ENCODE data around the gene FKBP15.
"Not testable (repeated sequence)": the region's sequence is repeated elsewhere in the genome, so short reads cannot be mapped to it uniquely, and the experiment has no call there.

Gene FKBP15, protein sequence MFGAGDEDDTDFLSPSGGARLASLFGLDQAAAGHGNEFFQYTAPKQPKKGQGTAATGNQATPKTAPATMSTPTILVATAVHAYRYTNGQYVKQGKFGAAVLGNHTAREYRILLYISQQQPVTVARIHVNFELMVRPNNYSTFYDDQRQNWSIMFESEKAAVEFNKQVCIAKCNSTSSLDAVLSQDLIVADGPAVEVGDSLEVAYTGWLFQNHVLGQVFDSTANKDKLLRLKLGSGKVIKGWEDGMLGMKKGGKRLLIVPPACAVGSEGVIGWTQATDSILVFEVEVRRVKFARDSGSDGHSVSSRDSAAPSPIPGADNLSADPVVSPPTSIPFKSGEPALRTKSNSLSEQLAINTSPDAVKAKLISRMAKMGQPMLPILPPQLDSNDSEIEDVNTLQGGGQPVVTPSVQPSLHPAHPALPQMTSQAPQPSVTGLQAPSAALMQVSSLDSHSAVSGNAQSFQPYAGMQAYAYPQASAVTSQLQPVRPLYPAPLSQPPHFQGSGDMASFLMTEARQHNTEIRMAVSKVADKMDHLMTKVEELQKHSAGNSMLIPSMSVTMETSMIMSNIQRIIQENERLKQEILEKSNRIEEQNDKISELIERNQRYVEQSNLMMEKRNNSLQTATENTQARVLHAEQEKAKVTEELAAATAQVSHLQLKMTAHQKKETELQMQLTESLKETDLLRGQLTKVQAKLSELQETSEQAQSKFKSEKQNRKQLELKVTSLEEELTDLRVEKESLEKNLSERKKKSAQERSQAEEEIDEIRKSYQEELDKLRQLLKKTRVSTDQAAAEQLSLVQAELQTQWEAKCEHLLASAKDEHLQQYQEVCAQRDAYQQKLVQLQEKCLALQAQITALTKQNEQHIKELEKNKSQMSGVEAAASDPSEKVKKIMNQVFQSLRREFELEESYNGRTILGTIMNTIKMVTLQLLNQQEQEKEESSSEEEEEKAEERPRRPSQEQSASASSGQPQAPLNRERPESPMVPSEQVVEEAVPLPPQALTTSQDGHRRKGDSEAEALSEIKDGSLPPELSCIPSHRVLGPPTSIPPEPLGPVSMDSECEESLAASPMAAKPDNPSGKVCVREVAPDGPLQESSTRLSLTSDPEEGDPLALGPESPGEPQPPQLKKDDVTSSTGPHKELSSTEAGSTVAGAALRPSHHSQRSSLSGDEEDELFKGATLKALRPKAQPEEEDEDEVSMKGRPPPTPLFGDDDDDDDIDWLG

GRCh38 chr9:113221003-113221799, at the start of gene FKBP15, which contains the start of gene SLC31A1:
Gene FKBP15 (minus strand): TSS chr9:113221277. CDS start chr9:113221243, 34 bp downstream.
Gene SLC31A1 (plus strand): TSS chr9:113221544. CDS start chr9:113256149, 34,605 bp downstream.
- DNase-seq (ENCODE audit: low spot score) = peak; percentile 97
- peak; percentile 80 for FAIRE-seq

GRCh38 chr9:113269871-113270270, 48.8 kb upstream of the FKBP15 start:
- DNase-seq (ENCODE audit: low spot score) (no peak), FAIRE-seq (no peak)

- DNase-seq (ENCODE audit: low spot score) (no peak), FAIRE-seq (no peak)
These were observed 48.3 kb upstream of the FKBP15 start for GRCh38 chr9:113269355-113269754.

DNA sequence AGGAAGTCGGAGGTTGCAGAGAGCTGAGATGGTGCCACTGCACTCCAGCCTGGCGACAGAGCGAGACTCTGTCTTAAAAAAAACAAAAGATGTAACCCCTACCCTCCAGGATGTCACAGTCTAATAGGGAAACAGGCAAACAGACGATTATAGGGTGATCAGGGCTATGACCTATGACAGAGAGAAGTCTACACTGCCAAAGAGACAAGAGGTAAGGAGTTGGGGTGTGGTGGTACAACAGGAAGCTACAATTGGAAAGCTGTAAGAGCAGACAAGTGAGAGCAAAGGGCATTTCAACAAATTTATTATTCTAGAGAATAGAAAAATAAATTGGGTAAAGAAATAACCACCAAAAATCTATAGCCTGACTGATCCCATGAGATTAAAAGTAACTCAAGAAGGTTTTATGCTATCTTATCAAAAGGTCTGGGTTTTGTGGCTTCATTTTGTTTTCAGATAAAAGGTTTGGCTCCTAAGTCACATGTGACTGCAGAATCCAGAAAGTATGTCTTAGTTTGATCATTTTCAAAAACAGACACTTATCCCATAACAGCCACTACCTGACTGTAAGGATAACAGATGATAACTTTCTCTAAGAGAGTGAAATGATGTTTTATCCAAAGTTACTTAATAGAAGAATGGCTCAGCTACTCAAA, 47.0 kb upstream of the FKBP15 start:
- FAIRE-seq (no peak), DNase-seq (ENCODE audit: low spot score) (no peak)

DNA sequence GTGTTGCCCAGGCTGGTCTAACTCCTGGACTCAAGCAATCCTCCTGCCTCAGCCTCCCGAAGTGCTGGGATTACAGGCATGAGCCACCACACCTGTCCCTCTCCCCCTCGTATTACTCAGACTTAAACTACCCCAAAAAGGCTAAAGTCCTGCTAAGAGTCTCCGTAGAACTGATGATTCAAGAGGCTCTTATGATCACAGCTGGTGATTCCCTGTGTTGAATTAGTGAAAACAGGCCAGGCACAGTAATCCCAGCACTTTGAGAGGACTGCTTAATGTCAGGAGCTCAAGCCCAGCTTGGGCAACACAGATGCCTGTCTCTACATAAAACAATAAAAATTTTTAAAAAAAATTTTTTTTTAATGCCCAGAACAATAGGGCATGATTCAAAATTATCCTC, 45.1 kb upstream of the FKBP15 start:
- FAIRE-seq = no peak
- no peak for DNase-seq (ENCODE audit: low spot score)

DNA sequence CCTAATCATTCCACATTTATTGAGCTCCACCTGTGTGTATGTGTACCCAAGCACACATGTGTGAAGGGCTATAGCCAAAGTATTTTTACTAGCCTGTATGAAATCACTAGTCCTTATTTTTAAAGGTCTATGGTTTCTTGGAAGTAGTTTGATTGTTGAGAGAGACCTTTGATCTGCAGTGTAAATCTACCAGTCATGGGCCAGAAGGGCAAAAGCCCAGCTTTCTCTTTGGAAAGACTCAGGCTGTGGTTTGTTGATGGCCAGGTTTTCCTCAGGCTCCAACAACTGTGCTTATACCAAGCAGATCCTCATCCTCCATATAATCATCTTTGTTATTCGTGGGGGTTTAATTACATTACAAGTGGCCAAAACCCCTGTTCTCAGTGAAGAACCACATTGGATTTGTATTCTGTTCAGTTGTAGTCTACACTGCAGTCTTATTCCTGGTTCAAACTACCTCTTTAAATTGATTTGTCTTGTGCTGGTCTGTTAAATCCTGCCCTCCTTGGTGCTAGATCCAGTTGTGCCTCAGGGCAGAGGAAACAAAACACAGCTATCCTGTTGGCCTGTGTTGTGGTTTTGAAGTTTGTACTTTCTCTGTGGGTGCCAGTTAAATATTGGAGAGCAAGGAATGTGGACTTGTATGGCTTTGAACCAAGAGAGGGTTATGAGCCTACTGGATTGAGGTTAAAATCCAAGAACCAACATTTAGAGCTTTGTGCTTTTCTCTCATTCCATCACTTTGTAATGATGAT, 41.0 kb upstream of the FKBP15 start:
- no peak for DNase-seq (ENCODE audit: low spot score)
- FAIRE-seq = no peak

DNA sequence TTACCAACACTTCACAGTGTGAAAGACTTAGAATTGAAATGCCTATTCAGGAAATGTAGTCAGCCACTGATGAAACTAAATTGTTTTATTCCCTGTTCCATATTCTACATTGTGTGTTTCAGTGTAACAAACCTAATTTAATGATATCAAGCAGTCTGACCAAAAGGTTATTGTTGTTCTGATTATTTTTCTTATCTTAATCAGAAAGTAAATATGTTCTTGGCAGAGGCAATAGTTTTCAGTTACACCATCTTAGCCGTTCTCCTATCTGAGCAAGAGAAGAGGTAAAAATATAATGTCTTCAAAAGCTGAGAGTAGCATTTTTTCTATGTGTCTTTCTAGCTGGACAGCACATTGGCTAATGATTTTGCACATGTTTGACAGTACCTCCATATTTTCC, 37.2 kb upstream of the FKBP15 start:
- DNase-seq (ENCODE audit: low spot score) (no peak), FAIRE-seq (no peak)

GRCh38 chr9:113257863-113258262, 36.8 kb upstream of the FKBP15 start:
- DNase-seq (ENCODE audit: low spot score) = no peak
- FAIRE-seq = no peak

DNA sequence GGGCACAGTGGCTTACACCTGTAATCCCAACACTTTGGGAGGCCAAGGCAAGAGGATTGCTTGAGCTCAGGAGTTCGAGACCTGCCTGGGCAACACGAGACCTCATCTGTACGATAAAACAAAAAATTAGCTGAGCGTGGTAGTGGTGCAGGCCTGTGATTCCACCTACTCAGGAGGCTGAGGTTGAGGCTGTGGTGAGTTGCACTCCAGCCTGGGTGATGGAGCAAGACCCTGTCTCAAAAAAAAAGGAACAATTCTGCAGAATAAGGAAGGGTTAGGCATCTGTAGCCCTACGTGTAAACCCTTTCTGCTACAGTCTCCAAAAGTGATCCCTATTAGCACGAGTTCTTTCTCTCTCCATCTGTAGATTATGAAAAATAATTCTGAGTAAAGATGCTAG, 34.4 kb upstream of the FKBP15 start:
- DNase-seq (ENCODE audit: low spot score) = no peak
- no peak for FAIRE-seq

DNA sequence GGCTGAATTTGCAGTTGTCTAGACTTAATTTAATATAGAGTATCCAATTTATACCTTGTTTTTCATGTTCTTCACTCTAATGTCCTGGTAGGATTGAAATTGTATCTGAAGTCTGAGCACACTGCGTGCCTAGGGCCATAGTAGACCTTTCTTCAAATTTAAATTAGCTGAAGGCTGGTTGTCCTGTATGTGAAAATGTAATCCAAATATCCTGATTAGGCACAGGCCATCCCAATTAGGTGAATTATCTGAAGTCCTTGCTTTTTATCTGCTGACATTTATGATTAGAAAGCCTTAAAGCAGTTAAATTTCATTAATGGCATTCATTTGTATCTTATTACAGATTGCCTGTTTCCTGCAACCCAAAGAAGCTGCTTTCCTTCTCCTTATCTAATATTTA, 33.9 kb upstream of the FKBP15 start:
- FAIRE-seq = no peak
- no peak for DNase-seq (ENCODE audit: low spot score)

GRCh38 chr9:113250807-113251206, 29.7 kb upstream of the FKBP15 start:
- DNase-seq (ENCODE audit: low spot score) (no peak), FAIRE-seq (no peak)

GRCh38 chr9:113249661-113250060, 28.6 kb upstream of the FKBP15 start:
- not testable (repeated sequence) for FAIRE-seq

DNA sequence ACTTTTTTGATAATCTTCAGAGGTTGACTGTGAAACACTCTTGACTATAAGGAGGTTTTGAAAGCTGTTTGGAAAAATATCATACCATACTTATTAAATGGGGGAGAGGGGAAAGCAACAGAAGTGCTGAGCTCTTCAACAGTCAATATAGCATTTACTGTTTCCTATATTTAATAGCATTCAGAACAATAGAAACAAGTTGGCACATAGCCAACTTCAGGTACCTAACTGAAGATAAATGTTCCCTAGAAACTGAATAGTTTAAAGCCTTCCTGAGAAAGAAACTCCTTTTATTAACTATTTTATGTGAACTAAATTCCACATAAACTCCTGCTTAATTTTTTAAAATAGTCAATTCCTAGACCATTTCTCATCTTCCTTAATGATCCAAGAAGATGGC, 26.6 kb upstream of the FKBP15 start:
- DNase-seq (ENCODE audit: low spot score) = no peak
- no peak for FAIRE-seq

More at GRCh38 chr9:113249661-113250060, 28.6 kb upstream of the FKBP15 start:
- not testable (repeated sequence) for DNase-seq (ENCODE audit: low spot score)

GRCh38 chr9:113246928-113247327, 25.9 kb upstream of the FKBP15 start:
- FAIRE-seq (no peak), DNase-seq (ENCODE audit: low spot score) (no peak)

DNA sequence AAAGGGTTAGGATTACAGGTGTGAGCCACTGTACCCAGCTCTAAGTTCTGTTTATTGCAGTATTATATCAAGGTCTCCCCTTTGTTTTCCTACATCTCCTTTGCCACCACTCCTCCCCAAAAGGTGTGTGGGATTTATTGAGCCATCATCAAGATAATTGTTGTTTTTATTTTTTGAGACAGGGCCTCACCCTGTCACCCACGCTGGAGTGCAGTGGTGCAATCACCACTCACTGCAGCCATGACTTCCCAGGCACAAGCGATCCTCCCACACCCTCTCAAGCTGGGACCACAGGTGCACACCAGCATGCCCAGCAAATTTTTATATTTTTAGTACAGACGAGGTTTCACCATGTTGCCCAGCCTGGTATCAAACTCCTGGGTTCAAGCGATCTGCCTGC, 24.8 kb upstream of the FKBP15 start:
- FAIRE-seq (no peak), DNase-seq (ENCODE audit: low spot score) (no peak)

- FAIRE-seq = no peak
- DNase-seq (ENCODE audit: low spot score) = no peak
These were observed 23.5 kb upstream of the FKBP15 start for GRCh38 chr9:113244556-113244955.

GRCh38 chr9:113241161-113241560, 20.1 kb upstream of the FKBP15 start:
- DNase-seq (ENCODE audit: low spot score) = no peak

GRCh38 chr9:113238859-113239232, 17.8 kb upstream of the FKBP15 start:
- DNase-seq (ENCODE audit: low spot score) = no peak
- no peak for FAIRE-seq

More at GRCh38 chr9:113241161-113241560, 20.1 kb upstream of the FKBP15 start:
- no peak for FAIRE-seq

DNA sequence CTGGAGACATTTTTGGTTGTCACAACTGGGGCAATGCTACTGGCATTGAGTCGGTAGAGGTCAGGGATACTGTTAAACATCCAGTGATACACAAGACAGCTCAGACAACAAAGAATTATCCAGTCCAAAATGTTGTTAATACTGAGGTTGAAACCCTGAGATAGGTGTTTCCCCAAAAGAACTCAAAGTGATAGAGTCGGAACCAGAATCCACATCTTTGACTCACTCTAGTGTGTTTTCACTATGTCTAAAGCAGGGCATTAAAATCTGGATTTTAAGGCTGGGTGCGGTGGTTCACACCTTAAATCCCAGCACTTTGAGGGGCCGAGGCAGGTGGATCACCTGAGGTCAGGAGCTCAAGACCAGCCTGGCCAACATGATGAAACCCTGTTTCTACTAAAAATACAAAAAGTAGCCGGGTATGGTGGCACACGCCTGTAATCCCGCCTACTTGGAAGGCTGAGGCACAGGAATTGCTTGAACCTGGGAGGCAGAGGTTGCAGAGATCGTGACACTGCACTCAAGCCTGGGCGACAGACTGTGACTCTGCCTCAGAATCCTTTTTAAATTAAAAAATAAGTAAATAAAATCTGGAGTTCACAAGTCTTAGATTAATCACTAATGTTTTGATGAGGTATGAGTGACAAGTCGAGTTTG, 17.3 kb upstream of the FKBP15 start:
- FAIRE-seq = no peak
- no peak for DNase-seq (ENCODE audit: low spot score)

Measured in RCC 7860 (cell line).